Astrocyte of the spinal cord (primary cell): Measurements from ENCODE around the gene OR10V1.
A peak's percentile ranks its signal among the peaks of the same experiment; 100 is the strongest.

Experiments
- DNase-seq: peaks from one replicate; pipeline ENCODE4 v3.0.0; 2011; ENCODE audit warnings: low read depth, low spot score
- H3K4me3 ChIP-seq: 2 replicates; pipeline ENCODE4 v1.5.1; 2011; ENCODE audit warnings: low read depth, mild to moderate bottlenecking, low read length, moderate library complexity
- CTCF ChIP-seq: IDR thresholded peaks from 2 replicates; pipeline ENCODE4 v1.5.1; 2012; ENCODE audit warnings: low read depth, mild to moderate bottlenecking, low read length, inconsistent platforms
- in situ Hi-C: cut with HindIII; loops from 2 replicates; pipeline ENCODE4 v1.10.0; 2017; ENCODE audit warnings: low sequenced_read_pairs

OR10V1 gene

GRCh38 chr11:59666969-59667368 lies 46.7 kb downstream of the OR10V1 start:
- H3K4me3 ChIP-seq, result no peak overlapping the region
- no peak for TF ChIP-seq CTCF
- DNase-seq, result peak; percentile 4
- in situ Hi-C loops, result no loop called here
